ENCODE data around the gene SNCAIP.

Gene SNCAIP

DNA sequence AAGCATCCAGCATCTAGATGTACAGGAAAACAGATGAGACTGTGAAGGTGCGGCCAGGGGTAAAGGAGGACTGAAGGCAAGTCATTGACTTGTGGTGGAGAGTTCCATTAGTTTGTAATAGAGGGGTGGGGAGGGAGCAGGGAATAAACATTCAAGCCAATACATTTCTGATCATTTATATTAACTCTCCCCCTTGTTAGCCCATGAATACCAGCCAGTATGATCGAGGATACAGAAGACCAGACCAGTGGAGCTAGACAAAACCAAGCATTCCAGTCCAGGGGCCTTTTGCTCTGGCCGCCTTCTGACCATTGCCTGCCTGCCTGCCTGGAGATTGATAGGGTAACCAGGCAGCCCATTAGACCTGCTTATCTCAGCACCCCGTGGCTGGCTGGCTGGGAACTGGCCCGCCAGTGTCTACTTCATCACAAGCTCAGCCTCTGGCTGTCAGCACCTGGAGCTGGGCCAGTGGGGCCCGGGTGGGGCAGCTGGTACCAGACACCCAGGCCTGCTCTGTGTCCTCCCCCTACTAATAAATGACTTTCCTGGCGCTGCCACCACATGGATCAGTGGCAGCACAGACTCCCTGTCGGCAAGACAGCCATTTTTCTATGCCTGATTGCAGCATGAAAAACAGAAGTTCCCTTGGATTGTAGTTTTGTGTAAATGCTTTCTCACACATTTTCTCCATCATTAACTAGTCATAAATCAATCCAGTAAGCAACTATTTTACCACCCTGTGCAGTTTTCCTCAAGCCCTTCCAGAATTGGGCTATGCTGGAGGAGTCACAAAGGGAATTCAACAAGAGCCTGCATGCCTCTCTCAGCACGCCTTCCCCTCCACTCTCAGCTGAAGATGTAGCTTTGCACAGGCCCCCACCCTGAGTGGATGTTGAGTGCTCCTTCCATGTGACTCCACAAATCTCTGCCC lies 181.3 kb downstream of the SNCAIP start:
- in situ Hi-C loops (cut with HindIII; ENCODE audit: low pct_ligation_motif_present, low sequenced_read_pairs), result no loop called here
- TF ChIP-seq, protein P1, sequence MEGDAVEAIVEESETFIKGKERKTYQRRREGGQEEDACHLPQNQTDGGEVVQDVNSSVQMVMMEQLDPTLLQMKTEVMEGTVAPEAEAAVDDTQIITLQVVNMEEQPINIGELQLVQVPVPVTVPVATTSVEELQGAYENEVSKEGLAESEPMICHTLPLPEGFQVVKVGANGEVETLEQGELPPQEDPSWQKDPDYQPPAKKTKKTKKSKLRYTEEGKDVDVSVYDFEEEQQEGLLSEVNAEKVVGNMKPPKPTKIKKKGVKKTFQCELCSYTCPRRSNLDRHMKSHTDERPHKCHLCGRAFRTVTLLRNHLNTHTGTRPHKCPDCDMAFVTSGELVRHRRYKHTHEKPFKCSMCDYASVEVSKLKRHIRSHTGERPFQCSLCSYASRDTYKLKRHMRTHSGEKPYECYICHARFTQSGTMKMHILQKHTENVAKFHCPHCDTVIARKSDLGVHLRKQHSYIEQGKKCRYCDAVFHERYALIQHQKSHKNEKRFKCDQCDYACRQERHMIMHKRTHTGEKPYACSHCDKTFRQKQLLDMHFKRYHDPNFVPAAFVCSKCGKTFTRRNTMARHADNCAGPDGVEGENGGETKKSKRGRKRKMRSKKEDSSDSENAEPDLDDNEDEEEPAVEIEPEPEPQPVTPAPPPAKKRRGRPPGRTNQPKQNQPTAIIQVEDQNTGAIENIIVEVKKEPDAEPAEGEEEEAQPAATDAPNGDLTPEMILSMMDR (IDR thresholded peaks at IDR 0.05; ENCODE audit: low read depth, low read length, missing control alignments), result no peak
- H3K4me3 ChIP-seq (ENCODE audit: low read depth, low read length), result no peak overlapping the region

DNA sequence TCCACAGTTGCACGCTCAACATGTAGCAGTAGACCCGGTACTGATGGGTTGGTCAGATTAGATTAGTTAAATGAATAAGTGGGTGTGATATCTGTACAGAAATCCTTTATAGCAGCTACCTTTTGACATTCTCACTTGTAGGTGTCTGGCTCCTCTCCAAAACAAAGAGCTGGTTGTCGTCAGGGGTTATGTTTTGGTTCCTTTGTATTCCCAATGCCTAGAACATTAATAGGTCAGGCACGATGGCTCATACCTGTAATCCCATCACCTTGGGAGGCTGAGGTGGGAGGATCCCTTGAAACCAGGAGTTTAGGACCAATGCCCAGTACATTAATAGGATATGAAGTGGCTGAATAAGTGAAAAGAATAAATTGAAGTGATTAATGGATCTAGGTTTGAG lies 182.1 kb downstream of the SNCAIP start:
- no peaks in the 10 kb centered on the region for H3K36me3 ChIP-seq (replicated peaks)
- no peak overlapping the region for H3K4me3 ChIP-seq (ENCODE audit: low read depth, low read length)
- DNase-seq, result no peak
- no peaks in the 10 kb centered on the region for H3K27me3 ChIP-seq (replicated peaks)
- TF ChIP-seq, protein P1 (IDR thresholded peaks at IDR 0.05; ENCODE audit: low read depth, low read length, missing control alignments), result no peak
- in situ Hi-C loops (cut with HindIII; ENCODE audit: low pct_ligation_motif_present, low sequenced_read_pairs), result no loop called here
- no peak overlapping the region for H3K27ac ChIP-seq

More for the DNA sequence above, 181.3 kb downstream of the SNCAIP start:
- no peaks in the 10 kb centered on the region for H3K27me3 ChIP-seq (replicated peaks)
- DNase-seq, result no peak
- no peaks in the 10 kb centered on the region for H3K36me3 ChIP-seq (replicated peaks)
- no peak overlapping the region for H3K27ac ChIP-seq

DNA sequence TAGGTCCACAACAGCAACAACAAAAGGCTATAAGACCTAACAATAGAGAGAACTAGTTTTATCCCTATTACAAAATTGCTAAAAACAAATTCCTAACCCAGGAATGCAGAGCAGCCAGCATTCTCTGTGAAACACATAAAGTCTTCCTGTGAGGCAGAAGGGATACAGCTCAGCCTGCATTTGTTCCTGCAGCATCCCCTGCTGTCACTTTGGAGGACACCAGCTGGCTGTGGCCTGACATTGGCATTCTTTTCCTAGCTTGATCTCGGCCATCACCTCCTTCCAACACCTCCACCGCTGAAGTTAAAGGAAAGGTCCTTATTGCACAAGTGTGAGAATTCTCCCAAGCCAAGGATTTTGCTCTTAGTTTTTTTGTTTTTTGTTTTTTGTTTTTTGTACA lies 186.1 kb downstream of the SNCAIP start:
- Histone ChIP-seq H3K4me3 (ENCODE audit: low read depth, low read length) (no peak overlapping the region), H3K27ac (no peak overlapping the region), H3K27me3 (replicated peaks) (no peaks in the 10 kb centered on the region), H3K36me3 (replicated peaks) (no peaks in the 10 kb centered on the region)
- peak; percentile 11 for DNase-seq
- TF ChIP-seq, protein P1 (IDR thresholded peaks at IDR 0.05; ENCODE audit: low read depth, low read length, missing control alignments), result peak; percentile 60
- in situ Hi-C loops (cut with HindIII; ENCODE audit: low pct_ligation_motif_present, low sequenced_read_pairs), result no loop called here

- in situ Hi-C loops (cut with HindIII; ENCODE audit: low pct_ligation_motif_present, low sequenced_read_pairs), result no loop called here
- Histone ChIP-seq H3K4me3 (ENCODE audit: low read depth, low read length) (no peak overlapping the region), H3K27me3 (replicated peaks) (no peaks in the 10 kb centered on the region), H3K36me3 (replicated peaks) (no peaks in the 10 kb centered on the region), H3K27ac (no peak overlapping the region)
- TF ChIP-seq, protein P1 (IDR thresholded peaks at IDR 0.05; ENCODE audit: low read depth, low read length, missing control alignments), result no peak
- no peak for DNase-seq
Measured at GRCh38 chr5:122499585-122499984, 187.5 kb downstream of the SNCAIP start.

DNA sequence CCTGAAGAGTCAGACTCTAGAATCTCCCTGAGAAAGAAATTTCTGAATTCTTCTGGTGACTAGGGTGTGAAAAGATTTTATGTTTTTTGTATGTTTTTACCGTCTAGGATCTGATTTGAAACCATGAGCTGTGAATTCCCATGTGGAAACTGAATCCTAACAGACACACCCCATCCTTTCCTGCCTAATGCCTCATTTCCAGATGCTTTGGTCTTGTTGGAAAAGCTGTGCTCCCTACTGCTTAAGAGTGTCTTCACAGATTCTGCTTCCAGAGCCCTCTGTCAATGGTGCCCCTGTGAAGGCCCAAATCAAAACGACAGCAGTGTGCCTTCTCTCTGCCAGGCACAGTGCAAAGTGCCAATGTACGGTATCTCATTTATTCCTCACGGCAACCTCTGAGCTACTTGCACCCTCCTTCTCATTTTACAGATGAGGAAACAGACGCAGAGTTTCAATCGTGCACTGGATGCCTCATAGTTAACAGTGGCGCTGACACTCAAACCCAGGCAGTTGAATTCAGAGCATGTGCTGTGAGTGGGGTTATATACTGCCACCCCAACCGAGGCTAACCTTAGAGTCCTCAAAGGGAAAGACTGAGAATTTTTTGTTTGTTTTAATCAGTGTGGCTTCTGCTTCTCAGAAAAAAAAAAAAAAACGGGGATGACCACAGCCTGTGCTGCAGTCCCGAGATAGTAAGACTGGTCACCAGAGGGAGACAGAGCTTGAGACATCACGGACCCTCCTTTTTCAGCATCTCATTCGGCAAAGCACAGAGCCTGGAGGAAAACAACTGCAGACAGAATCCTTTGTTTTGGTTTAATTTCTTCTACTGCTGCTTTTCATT lies 188.4 kb downstream of the SNCAIP start:
- no peaks in the 10 kb centered on the region for H3K36me3 ChIP-seq (replicated peaks)
- no peak overlapping the region for H3K27ac ChIP-seq
- H3K27me3 ChIP-seq (replicated peaks), result no peaks in the 10 kb centered on the region
- TF ChIP-seq, protein P1 (IDR thresholded peaks at IDR 0.05; ENCODE audit: low read depth, low read length, missing control alignments), result peak; percentile 85
- H3K4me3 ChIP-seq (ENCODE audit: low read depth, low read length), result no peak overlapping the region
- peak; percentile 73 for DNase-seq
- in situ Hi-C loops (cut with HindIII; ENCODE audit: low pct_ligation_motif_present, low sequenced_read_pairs), result loop anchor here (25.0 kb wide), 1 partner anchor 587 kb away; the partner anchor contains the start of gene PRDM6
